Progenitor cell of endocrine pancreas (in vitro differentiated cells): Measurements from ENCODE around the gene NEO1. TPM values are rescaled to one million over a fixed set of nuclear protein-coding genes. Genes with fewer than 3 reads are reported as not detected.

Source experiments
- DNase-seq: peaks from one replicate; pipeline ENCODE4 v3.0.0; 2021; ENCODE audit warnings: low spot score; ENCODE audit not compliant: unreplicated experiment
- H3K27ac Mint-ChIP-seq: 2 replicates; pipeline ENCODE4 v1.8.0; 2021; ENCODE audit warnings: mild to moderate bottlenecking, moderate library complexity, mixed read lengths
- H3K27me3 Mint-ChIP-seq: 2 replicates; pipeline ENCODE4 v1.8.0; 2021; ENCODE audit warnings: mixed read lengths
- H3K36me3 Mint-ChIP-seq: 2 replicates; pipeline ENCODE4 v1.8.0; 2022; ENCODE audit warnings: mixed read lengths; ENCODE audit not compliant: insufficient read depth
- H3K4me1 Mint-ChIP-seq: 2 replicates; pipeline ENCODE4 v1.8.0; 2021; ENCODE audit warnings: low read depth, mixed read lengths
- H3K4me3 Mint-ChIP-seq: 2 replicates; pipeline ENCODE4 v1.8.0; 2021; ENCODE audit warnings: low read depth, mild to moderate bottlenecking, moderate library complexity, mixed read lengths
- H3K9me3 Mint-ChIP-seq: 2 replicates; pipeline ENCODE4 v1.8.0; 2021; ENCODE audit warnings: low read depth, mixed read lengths
- total RNA-seq: library from RNA; stranded (reverse); gene quantifications from 2 replicates; pipeline ENCODE4 v1.2.1, GENCODE V29; 2021
- TF ChIP-seq, protein P1 (sequence below): fragments of 200-600 bp; sonication (generic); IDR thresholded peaks from one replicate; pipeline ENCODE4 v1.5.0; 2021; ENCODE audit warnings: antibody characterized with exemption, mild to moderate bottlenecking; ENCODE audit not compliant: unreplicated experiment

Gene NEO1
- total RNA-seq, 1 donor from 2014 or later, result 118 TPM

DNA sequence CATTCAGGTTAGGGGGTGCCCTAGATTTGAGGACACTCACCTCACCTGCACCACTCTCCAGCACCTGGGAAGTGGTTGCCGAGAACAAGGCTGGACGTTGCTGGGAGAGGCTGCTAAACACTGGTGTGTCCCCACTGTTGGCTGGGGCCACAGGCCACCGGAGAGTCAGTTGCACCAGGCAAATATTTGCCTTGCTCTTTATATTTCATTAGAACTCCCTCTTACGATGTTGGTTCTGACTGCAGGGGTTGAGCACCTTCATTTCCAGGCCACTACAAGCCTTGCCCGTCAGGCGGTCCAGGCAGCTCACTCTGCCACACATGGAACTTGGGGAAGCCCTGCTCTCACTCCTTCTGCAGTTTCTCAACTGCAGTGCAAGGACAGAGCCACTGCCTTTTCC is 285.8 kb downstream of the NEO1 start:
- H3K4me1 Mint-ChIP-seq, result no peaks in the 10 kb centered on the region
- no peaks in the 10 kb centered on the region for H3K27me3 Mint-ChIP-seq
- no peak overlapping the region for H3K4me3 Mint-ChIP-seq
- no peaks in the 10 kb centered on the region for H3K9me3 Mint-ChIP-seq
- H3K36me3 Mint-ChIP-seq, result peaks cover 7% of the 10 kb centered on the region
- DNase-seq, result no peak
- TF ChIP-seq, protein P1, sequence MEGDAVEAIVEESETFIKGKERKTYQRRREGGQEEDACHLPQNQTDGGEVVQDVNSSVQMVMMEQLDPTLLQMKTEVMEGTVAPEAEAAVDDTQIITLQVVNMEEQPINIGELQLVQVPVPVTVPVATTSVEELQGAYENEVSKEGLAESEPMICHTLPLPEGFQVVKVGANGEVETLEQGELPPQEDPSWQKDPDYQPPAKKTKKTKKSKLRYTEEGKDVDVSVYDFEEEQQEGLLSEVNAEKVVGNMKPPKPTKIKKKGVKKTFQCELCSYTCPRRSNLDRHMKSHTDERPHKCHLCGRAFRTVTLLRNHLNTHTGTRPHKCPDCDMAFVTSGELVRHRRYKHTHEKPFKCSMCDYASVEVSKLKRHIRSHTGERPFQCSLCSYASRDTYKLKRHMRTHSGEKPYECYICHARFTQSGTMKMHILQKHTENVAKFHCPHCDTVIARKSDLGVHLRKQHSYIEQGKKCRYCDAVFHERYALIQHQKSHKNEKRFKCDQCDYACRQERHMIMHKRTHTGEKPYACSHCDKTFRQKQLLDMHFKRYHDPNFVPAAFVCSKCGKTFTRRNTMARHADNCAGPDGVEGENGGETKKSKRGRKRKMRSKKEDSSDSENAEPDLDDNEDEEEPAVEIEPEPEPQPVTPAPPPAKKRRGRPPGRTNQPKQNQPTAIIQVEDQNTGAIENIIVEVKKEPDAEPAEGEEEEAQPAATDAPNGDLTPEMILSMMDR, result no peak
- no peak overlapping the region for H3K27ac Mint-ChIP-seq

DNA sequence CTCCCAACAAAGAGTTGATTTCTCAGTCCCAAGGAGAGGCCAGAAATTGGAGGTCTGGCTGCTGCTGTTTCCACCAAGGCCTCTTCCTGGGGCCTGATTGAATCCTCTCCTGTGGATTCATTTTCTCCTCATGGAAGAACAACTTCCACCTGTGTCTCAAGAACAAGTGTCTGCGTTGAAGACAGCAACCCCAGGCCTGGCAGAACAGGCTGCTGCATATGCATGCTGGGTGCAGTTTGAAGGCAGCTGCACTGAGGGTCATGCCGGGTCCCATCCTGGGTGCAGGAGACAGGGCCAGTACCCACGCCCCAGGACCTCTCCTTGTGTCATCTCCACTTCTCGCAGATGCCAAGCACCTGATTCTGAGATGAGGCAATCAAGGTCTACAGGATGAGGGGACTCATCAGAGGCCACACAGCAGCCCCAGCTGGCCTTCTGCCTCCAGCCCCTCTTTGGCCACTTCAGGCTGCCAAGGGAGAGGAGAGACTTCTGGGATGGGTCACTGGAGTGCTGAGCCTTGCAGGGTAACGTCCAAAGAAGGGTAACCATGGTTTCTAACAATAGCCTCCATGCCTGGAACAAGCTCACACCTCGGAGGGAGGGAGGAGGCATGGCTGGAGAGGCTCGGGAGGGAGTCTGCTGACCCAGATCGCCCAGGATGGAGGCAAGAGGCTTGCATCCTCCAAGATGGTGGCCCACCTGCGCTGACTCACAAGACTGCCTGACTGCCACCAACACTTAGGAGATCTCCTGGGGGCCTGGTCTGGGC is 286.5 kb downstream of the NEO1 start:
- H3K27ac Mint-ChIP-seq, result no peak overlapping the region
- H3K9me3 Mint-ChIP-seq, result no peaks in the 10 kb centered on the region
- no peak overlapping the region for H3K4me3 Mint-ChIP-seq
- H3K4me1 Mint-ChIP-seq, result no peaks in the 10 kb centered on the region
- DNase-seq, result no peak
- no peaks in the 10 kb centered on the region for H3K27me3 Mint-ChIP-seq
- peaks cover 13% of the 10 kb centered on the region for H3K36me3 Mint-ChIP-seq
- TF ChIP-seq, protein P1, result no peak

DNA sequence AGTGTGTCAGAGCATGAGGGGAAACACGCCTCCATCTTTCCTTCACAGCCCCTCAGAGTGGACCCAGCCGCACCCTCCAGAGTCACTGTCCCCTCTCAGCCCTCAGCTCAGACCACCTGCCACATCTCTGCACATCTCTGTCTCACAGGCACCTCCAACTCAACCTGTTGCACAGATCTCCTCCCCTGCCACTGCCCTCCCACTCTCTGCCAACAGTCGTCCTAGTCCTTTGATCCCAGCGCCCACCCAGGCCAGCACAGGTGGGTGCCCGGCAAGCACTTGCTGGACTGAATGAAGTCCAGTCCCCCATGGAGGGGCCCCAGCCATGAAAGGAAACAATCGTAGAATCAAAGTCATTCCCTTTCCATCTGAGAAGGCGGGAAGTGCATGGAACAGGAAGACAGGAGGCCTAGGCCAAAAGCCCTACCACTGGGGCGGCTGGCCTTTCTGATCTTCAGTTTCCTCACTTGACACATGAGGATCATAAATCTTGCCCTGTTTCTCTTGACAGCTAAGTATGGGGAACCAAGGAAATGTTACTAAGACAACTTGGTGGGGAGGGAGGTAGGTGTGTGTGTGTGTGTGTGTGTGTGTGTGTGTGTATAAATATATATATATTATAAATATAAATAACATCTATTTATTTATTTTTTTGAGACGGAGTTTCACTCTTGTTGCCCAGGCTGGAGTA is 288.4 kb downstream of the NEO1 start:
- Mint-ChIP-seq H3K36me3 (peaks cover 13% of the 10 kb centered on the region), H3K27me3 (no peaks in the 10 kb centered on the region), H3K9me3 (no peaks in the 10 kb centered on the region), H3K4me3 (no peak overlapping the region), H3K4me1 (no peaks in the 10 kb centered on the region), H3K27ac (no peak overlapping the region)
- TF ChIP-seq, protein P1, result no peak
- no peak for DNase-seq

DNA sequence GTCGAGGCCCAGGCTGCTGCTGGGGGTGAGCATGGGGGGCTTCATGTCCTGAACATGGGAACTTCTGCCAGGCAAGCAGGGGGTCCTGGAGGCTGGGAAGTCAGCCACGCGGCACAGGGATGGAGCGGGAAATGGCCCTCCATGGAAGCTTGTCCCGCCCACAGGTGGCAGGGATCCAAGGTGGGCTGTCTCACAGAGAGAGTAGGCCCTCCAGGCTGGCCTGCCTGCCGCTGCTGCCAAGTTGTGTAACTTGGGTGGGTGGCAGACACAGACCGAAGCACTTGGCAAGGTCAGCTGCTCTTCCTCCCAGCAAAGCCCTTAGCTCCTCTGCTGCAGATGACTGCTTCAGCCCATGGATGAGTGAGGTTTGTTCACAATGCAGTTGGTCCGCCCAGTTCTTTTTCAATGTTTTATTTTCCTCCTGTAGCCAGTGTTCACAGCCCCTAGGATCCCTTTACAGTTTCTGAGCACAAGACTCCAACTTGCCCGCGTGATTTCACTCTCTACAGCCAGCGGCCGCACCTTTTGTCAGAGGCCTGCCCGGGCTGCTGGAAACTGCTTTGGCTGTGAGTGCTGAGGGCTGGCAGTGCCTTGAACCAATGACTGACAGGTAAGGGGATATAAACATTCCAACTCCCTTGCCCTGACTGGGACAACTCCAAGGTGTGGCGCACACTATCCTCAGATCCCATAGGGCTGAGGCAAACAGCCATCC is 289.8 kb downstream of the NEO1 start:
- H3K4me1 Mint-ChIP-seq, result no peaks in the 10 kb centered on the region
- no peaks in the 10 kb centered on the region for H3K27me3 Mint-ChIP-seq
- TF ChIP-seq, protein P1, result no peak
- H3K36me3 Mint-ChIP-seq, result peaks cover 13% of the 10 kb centered on the region
- no peak overlapping the region for H3K4me3 Mint-ChIP-seq
- no peak overlapping the region for H3K27ac Mint-ChIP-seq
- no peaks in the 10 kb centered on the region for H3K9me3 Mint-ChIP-seq
- no peak for DNase-seq

DNA sequence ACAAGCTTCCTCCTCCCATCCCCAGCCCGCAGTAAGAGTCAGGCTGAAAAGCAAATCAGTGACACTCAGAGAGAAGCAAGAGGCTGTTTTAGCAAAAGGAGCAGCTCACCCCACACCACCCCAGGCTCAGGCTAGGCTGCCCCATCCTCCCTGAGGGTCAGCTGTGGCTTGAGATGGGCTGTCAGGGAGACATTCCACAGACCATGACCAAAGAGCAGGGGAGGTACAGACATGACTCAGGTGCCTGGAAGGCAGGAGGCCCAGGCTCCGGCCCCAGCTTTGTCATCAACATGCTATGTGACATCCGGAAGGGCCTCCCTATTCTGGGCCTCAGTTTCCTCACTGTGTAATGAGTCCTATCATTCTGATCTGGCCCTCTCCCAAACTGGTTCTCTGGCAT is 291.8 kb downstream of the NEO1 start:
- H3K9me3 Mint-ChIP-seq, result no peaks in the 10 kb centered on the region
- H3K4me1 Mint-ChIP-seq, result no peaks in the 10 kb centered on the region
- H3K36me3 Mint-ChIP-seq, result peaks cover 13% of the 10 kb centered on the region
- H3K27ac Mint-ChIP-seq, result no peak overlapping the region
- DNase-seq, result no peak
- no peak overlapping the region for H3K4me3 Mint-ChIP-seq
- TF ChIP-seq, protein P1, result no peak
- no peaks in the 10 kb centered on the region for H3K27me3 Mint-ChIP-seq
